Panc1 (cell line): Measurements from ENCODE around the gene NLRP8. TPM values are rescaled to one million over a fixed set of nuclear protein-coding genes. Genes with fewer than 3 reads are reported as not detected.

Experiments used
- ATAC-seq: fragments of 200-7000 bp; cut with Tn5 transposase; 2 replicates; pipeline ENCODE4 v1.9.1; 2020; ENCODE audit warnings: mild to moderate bottlenecking, moderate library complexity
- BruUV-seq: library from RNA; stranded (reverse); fragments of 400-500 nt; replicated peaks from 2 replicates; lab custom pipeline; 2021; lab: Mats Ljungman, UMichigan
- CTCF ChIA-PET: fragments of 300-600 bp; sonication (Branson Sonifier 250); formaldehyde crosslinking; loops from one replicate; lab custom pipeline; 2022; ENCODE audit warnings: antibody characterized with exemption; lab: Charles Lee
- POLR2A ChIA-PET: fragments of 300-600 bp; sonication (Branson Sonifier 250); formaldehyde crosslinking; loops from one replicate; lab custom pipeline; 2022; ENCODE audit warnings: antibody characterized with exemption; lab: Charles Lee
- DNase-seq: peaks from one replicate; pipeline ENCODE4 v3.0.0-alpha.2; 2010; ENCODE audit warnings: low read depth, low spot score
- H3K27ac ChIP-seq: 2 replicates; pipeline ENCODE4 v1.5.1; 2011; ENCODE audit warnings: mild to moderate bottlenecking, low read length, inconsistent platforms
- H3K27me3 ChIP-seq: fragments of 200-500 bp; sonication (Bioruptor generic); 2 replicates; pipeline ENCODE4 v1.6.0; 2014; ENCODE audit warnings: low read length, inconsistent platforms; ENCODE audit not compliant: control insufficient read depth, insufficient read depth
- H3K36me3 ChIP-seq: fragments of 200-500 bp; sonication (Bioruptor generic); 2 replicates; pipeline ENCODE4 v1.5.1; 2014; ENCODE audit warnings: inconsistent platforms, mild to moderate bottlenecking, low read length, moderate library complexity; ENCODE audit not compliant: control insufficient read depth, insufficient read depth
- H3K4me1 ChIP-seq: 2 replicates; pipeline ENCODE4 v1.5.1; 2011; ENCODE audit warnings: inconsistent platforms, mild to moderate bottlenecking, low read length, moderate library complexity; ENCODE audit not compliant: control insufficient read depth, insufficient read depth
- H3K4me3 ChIP-seq, 2 experiments: 2 replicates each; pipeline ENCODE4 v1.5.1; 2011 to 2012; ENCODE audit warnings: low read depth in 2 of 2, low read length in 2 of 2, mild to moderate bottlenecking in 2 of 2, inconsistent platforms in 1 of 2, moderate library complexity in 1 of 2
- H3K9me3 ChIP-seq: fragments of 200-500 bp; sonication (Bioruptor generic); 2 replicates; pipeline ENCODE4 v1.5.1; 2014; ENCODE audit warnings: low read depth, mild to moderate bottlenecking, inconsistent platforms, low read length, moderate library complexity; ENCODE audit not compliant: control insufficient read depth, insufficient read depth
- CTCF ChIP-seq: fragments of 450-650 bp; IDR thresholded peaks from 2 replicates; pipeline ENCODE4 v1.5.1; 2017; ENCODE audit warnings: mild to moderate bottlenecking
- POLR2AphosphoS5 ChIP-seq: IDR thresholded peaks from 2 replicates; pipeline ENCODE4 v1.6.1; 2012; ENCODE audit warnings: mild to moderate bottlenecking, low read depth, low read length, moderate library complexity
- REST ChIP-seq, 2 experiments: IDR thresholded peaks; 2 replicates each; pipeline ENCODE4 v1.6.1; 2011 to 2012; ENCODE audit warnings: low read depth in 2 of 2, control low read depth in 1 of 2, low read length in 1 of 2, mild to moderate bottlenecking in 1 of 2, moderate library complexity in 1 of 2; ENCODE audit not compliant: insufficient read depth in 1 of 2
- SIN3A ChIP-seq: IDR thresholded peaks from 2 replicates; pipeline ENCODE4 v1.6.1; 2012; ENCODE audit warnings: low read depth, mild to moderate bottlenecking, low read length, moderate library complexity, borderline replicate concordance; ENCODE audit not compliant: insufficient read depth
- TCF7L2 ChIP-seq: IDR thresholded peaks from 2 replicates; pipeline ENCODE4 v1.6.1; 2011; ENCODE audit warnings: mild to moderate bottlenecking, low read depth, low read length, inconsistent platforms
- in situ Hi-C: cut with HindIII; loops from 2 replicates; pipeline ENCODE4 v1.10.0; 2016; ENCODE audit warnings: low sequenced_read_pairs, low pct_unique_long_range_greater_than_20kb
- intact Hi-C: fragments of 100-400 bp; cut with micrococcal nuclease; formaldehyde crosslinking; loops from one replicate; pipeline ENCODE4 v1.10.0; 2022; ENCODE audit not compliant: unreplicated experiment
- total RNA-seq: library from RNA; stranded (reverse); gene quantifications from one replicate; pipeline ENCODE4 v1.2.1, GENCODE V29; 2021; ENCODE audit not compliant: unreplicated experiment

Gene NLRP8
- total RNA-seq, 1 experiment from 2014 or later, result not detected

GRCh38 chr19:55912916-55913315 lies 34.7 kb upstream of the NLRP8 start:
- Histone ChIP-seq H3K4me3 (no peak overlapping the region), H3K27me3 (peaks cover 21% of the 10 kb centered on the region), H3K36me3 (no peaks in the 10 kb centered on the region), H3K9me3 (0 out of 2 replicates have a peak, but pooled peaks cover 2% of the 10 kb centered on the region), H3K27ac (no peak overlapping the region), H3K4me1 (no peaks in the 10 kb centered on the region)
- TF ChIP-seq TCF7L2 (no peak), CTCF (no peak), REST (IDR thresholded peaks at IDR 0.05; ENCODE audit: insufficient read depth in 1 of 2, low read depth in 2 of 2, low read length in 1 of 2) (no peak), SIN3A (no peak), POLR2AphosphoS5 (no peak)
- ChIA-PET CTCF (no interaction called here), POLR2A (no interaction called here)
- no peak for ATAC-seq
- intact Hi-C loops, result no loop called here
- no TSS peak for BruUV-seq
- in situ Hi-C loops, result no loop called here
- DNase-seq, result no peak

GRCh38 chr19:55913643-55914268 lies 33.9 kb upstream of the NLRP8 start:
- 0 out of 2 replicates have a peak, but pooled peaks cover 2% of the 10 kb centered on the region for H3K9me3 ChIP-seq
- ATAC-seq (peak; percentile 78; the same call in 1 of the 2 replicates), DNase-seq (no peak)
- H3K36me3 ChIP-seq, result no peaks in the 10 kb centered on the region
- intact Hi-C loops, result no loop called here
- peaks cover 21% of the 10 kb centered on the region for H3K27me3 ChIP-seq
- H3K4me1 ChIP-seq, result no peaks in the 10 kb centered on the region
- no TSS peak for BruUV-seq
- no peak overlapping the region for H3K27ac ChIP-seq
- CTCF ChIA-PET, result interaction anchor here (0.6 kb wide), 1 partner anchor 152 kb away, joined by 3 read pairs; no protein-coding TSS in a partner anchor
- in situ Hi-C loops, result no loop called here
- POLR2A ChIA-PET, result no interaction called here
- no peak overlapping the region for H3K4me3 ChIP-seq
- TF ChIP-seq CTCF (peak; percentile 86), TCF7L2 (no peak), SIN3A (no peak)
